ENCODE measurements around the gene CCR4. TPM values are rescaled to one million over a fixed set of nuclear protein-coding genes. Genes with fewer than 3 reads are reported as not detected.
"Not testable (repeated sequence)": the region's sequence is repeated elsewhere in the genome, so short reads cannot be mapped to it uniquely, and the experiment has no call there.

The CCR4 gene
- total and polyA plus RNA-seq, 2 of the 8 experiments (the other 6 are each of a cell fraction or from before 2014, with no cell fraction given) = 0.11 to 0.15 TPM

DNA sequence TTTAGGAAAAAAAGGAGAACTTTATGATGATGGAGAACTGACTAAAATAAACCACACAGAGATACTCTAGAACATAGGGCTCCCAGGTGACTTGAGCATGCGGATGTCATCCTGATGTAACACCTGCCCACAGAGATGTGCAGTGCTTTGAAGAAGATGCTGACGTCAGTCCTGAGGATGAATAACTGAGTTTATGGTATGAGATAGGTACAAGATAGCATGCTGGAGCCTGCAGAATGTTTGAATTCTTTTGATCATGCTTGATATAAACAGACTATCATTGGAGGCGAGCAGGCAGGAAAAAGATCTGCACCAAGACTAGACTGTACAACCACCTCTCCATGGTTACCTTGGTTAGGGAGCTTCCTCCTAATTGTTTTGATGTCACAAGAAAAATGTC, 12.4 kb downstream of the CCR4 start (continued):
- TF ChIP-seq CBX8 (IDR thresholded peaks at IDR 0.05; ENCODE audit: borderline replicate concordance, low read depth, low read length) (no peak), BACH1 (IDR thresholded peaks at IDR 0.05; ENCODE audit: low read length) (no peak), RFX5 (IDR thresholded peaks at IDR 0.05; ENCODE audit: borderline replicate concordance, low read depth, low read length) (no peak)

GRCh38 chr3:32964781-32965180, 13.3 kb downstream of the CCR4 start:
- H2AFZ ChIP-seq (ENCODE audit: low read length); H3K79me1 ChIP-seq (ENCODE audit: low read depth, low read length); H4K20me1 ChIP-seq (replicated peaks in 1 of 2; ENCODE audit: control insufficient read depth in 1 of 2, insufficient read depth in 2 of 2, low read length in 2 of 2); H3K4me3 ChIP-seq (ENCODE audit: extremely low read depth in 1 of 4, insufficient read depth in 2 of 4, low read depth in 3 of 4, low read length in 4 of 4); H3K27ac ChIP-seq (ENCODE audit: low read depth, low read length); H2BK5ac ChIP-seq (ENCODE audit: low read depth, low read length); H3K79me2 ChIP-seq (ENCODE audit: control insufficient read depth in 1 of 2, insufficient read depth in 2 of 2, low read length in 2 of 2); H3K4me2 ChIP-seq (ENCODE audit: insufficient read depth in 1 of 2, low read depth in 2 of 2, low read length in 2 of 2); H4K91ac ChIP-seq (replicated peaks; ENCODE audit: insufficient read length, low read length); H3K4me1 ChIP-seq (replicated peaks in 1 of 4; ENCODE audit: control insufficient read depth in 3 of 4, insufficient read depth in 4 of 4, low read length in 3 of 4); H2BK12ac ChIP-seq (ENCODE audit: low read depth, low read length); H3K4ac ChIP-seq (replicated peaks; ENCODE audit: insufficient read length, low read depth, low read length); H3K27me3 ChIP-seq (replicated peaks in 1 of 4; ENCODE audit: control insufficient read depth in 3 of 4, extremely low read depth in 1 of 4, insufficient read depth in 3 of 4, low read length in 3 of 4); DNase-seq (ENCODE audit: low read depth in 1 of 2, low spot score in 2 of 2); H3K23ac ChIP-seq (ENCODE audit: insufficient read length); H2BK120ac ChIP-seq (replicated peaks; ENCODE audit: low read depth, low read length); H3K14ac ChIP-seq (ENCODE audit: insufficient read length); H3K18ac ChIP-seq (ENCODE audit: extremely low read depth, low read length); H4K5ac ChIP-seq (ENCODE audit: insufficient read length, low read depth, low read length); H3K9ac ChIP-seq (replicated peaks in 1 of 4; ENCODE audit: extremely low read depth in 1 of 4, low read depth in 3 of 4, low read length in 3 of 4); FAIRE-seq; H3K56ac ChIP-seq (replicated peaks; ENCODE audit: insufficient read length, low read depth, low read length); H3K23me2 ChIP-seq (ENCODE audit: low read depth, low read length); H2AK5ac ChIP-seq (ENCODE audit: low read depth, low read length); H2BK20ac ChIP-seq (ENCODE audit: low read length); H3K36me3 ChIP-seq (ENCODE audit: control insufficient read depth in 2 of 4, insufficient read depth in 4 of 4, low read length in 3 of 4); POLR2A ChIA-PET (ENCODE audit: partially characterized antibody); H2BK15ac ChIP-seq (ENCODE audit: low read length); H4K8ac ChIP-seq (ENCODE audit: extremely low read depth, insufficient read depth, low read length); CTCF ChIA-PET (ENCODE audit: partially characterized antibody): not testable (repeated sequence)
- H3K9me3 ChIP-seq (ENCODE audit: insufficient read depth in 2 of 2, low read depth in 1 of 2, low read length in 1 of 2) = peaks cover 15 to 18% of the 10 kb centered on the region in 2 experiments
- 76% methylated on average over 2 of the region's 2 CpGs; no CpG with 5 or more reads in 1 of the 2 experiments for WGBS, 2 experiments (ENCODE audit: extremely low coverage in 1 of 2, insufficient coverage in 1 of 2, insufficient read length in 1 of 2, insufficient replicate concordance in 2 of 2, low coverage in 1 of 2, low lambda C conversion rate in 2 of 2, missing lambda C conversion rate in 1 of 2)

All from H1 (cell line).